Esophagus squamous epithelium (tissue), 4 donors: ENCODE measurements around the gene GPRC5C.

ENCODE experiments used
- CTCF ChIP-seq, 6 experiments: fragments of 450-650 bp in 4 of 6; fragments of 200-600 bp in 2 of 6; sonication (generic) in 2 of 6; IDR thresholded peaks; one replicate each; pipeline ENCODE4 v1.5.1; 2016 to 2019; ENCODE audit warnings: antibody characterized with exemption in 6 of 6, mild to moderate bottlenecking in 4 of 6, moderate library complexity in 4 of 6
- POLR2A ChIP-seq, 4 donors: fragments of 450-650 bp; IDR thresholded peaks; one replicate each; pipeline ENCODE4 v1.6.1; 2017; ENCODE audit warnings: antibody characterized with exemption in 4 of 4, mild to moderate bottlenecking in 4 of 4, moderate library complexity in 3 of 4

GRCh38 chr17:74383141-74383540, 48.7 kb upstream of the GPRC5C start:
- TF ChIP-seq CTCF (IDR thresholded peaks at IDR 0.05) (no peak), POLR2A (IDR thresholded peaks at IDR 0.05) (no peak)
